ENCODE data around the gene WWOX.

Gene WWOX

GRCh38 chr16:78445818-78446217 lies 346.4 kb downstream of the WWOX start:
- no peak for DNase-seq

GRCh38 chr16:78446486-78446885 lies 347.0 kb downstream of the WWOX start:
- no peak for DNase-seq

GRCh38 chr16:78446992-78447563 lies 347.6 kb downstream of the WWOX start:
- DNase-seq = no peak

GRCh38 chr16:78448658-78449271 lies 349.3 kb downstream of the WWOX start:
- no peak for DNase-seq

- no peak for DNase-seq
Observed at GRCh38 chr16:78450255-78450654, 350.8 kb downstream of the WWOX start.

- no peak for DNase-seq
Observed at GRCh38 chr16:78452025-78452555, 352.6 kb downstream of the WWOX start.

GRCh38 chr16:78455861-78456260 lies 356.4 kb downstream of the WWOX start:
- DNase-seq = no peak

- DNase-seq = no peak
Observed at GRCh38 chr16:78458588-78458987, 359.1 kb downstream of the WWOX start.

- DNase-seq = no peak
Observed at GRCh38 chr16:78460428-78460827, 361.0 kb downstream of the WWOX start.

- DNase-seq = no peak
Observed at GRCh38 chr16:78461087-78461486, 361.6 kb downstream of the WWOX start.

- no peak for DNase-seq
Observed at GRCh38 chr16:78461496-78462287, 362.2 kb downstream of the WWOX start.

- no peak for DNase-seq
Observed at GRCh38 chr16:78462288-78463208, 363.1 kb downstream of the WWOX start.

GRCh38 chr16:78463591-78463990 lies 364.1 kb downstream of the WWOX start:
- no peak for DNase-seq

- no peak for DNase-seq
Observed at GRCh38 chr16:78464833-78465232, 365.4 kb downstream of the WWOX start.

- no peak for DNase-seq
Observed at GRCh38 chr16:78465730-78466129, 366.3 kb downstream of the WWOX start.

GRCh38 chr16:78469787-78470186 lies 370.3 kb downstream of the WWOX start:
- DNase-seq = no peak

GRCh38 chr16:78473031-78473699 lies 373.7 kb downstream of the WWOX start:
- DNase-seq = no peak

- no peak for DNase-seq
Observed at GRCh38 chr16:78474762-78475161, 375.3 kb downstream of the WWOX start.

- DNase-seq = no peak
Observed at GRCh38 chr16:78476615-78477014, 377.2 kb downstream of the WWOX start.

- DNase-seq = no peak
Observed at GRCh38 chr16:78478267-78478861, 378.9 kb downstream of the WWOX start.

- DNase-seq = no peak
Observed at GRCh38 chr16:78479723-78480122, 380.3 kb downstream of the WWOX start.

- no peak for DNase-seq
Observed at GRCh38 chr16:78480588-78480987, 381.1 kb downstream of the WWOX start.
